HEK293 (cell line): Measurements from ENCODE around the gene ZKSCAN4.
A peak's percentile ranks its signal among the peaks of the same experiment; 100 is the strongest.

ENCODE experiments used
- BCL11A ChIP-seq: fragments of 450-650 bp; formaldehyde crosslinking; IDR thresholded peaks from 2 replicates; pipeline ENCODE4 v1.5.1; 2016; ENCODE audit warnings: low read depth, missing biosample characterization, missing genetic modification characterization
- GFI1B ChIP-seq: fragments of 450-650 bp; formaldehyde crosslinking; IDR thresholded peaks from 2 replicates; pipeline ENCODE4 v1.5.1; 2016; ENCODE audit warnings: missing biosample characterization, missing genetic modification characterization
- IKZF3 ChIP-seq: fragments of 450-650 bp; IDR thresholded peaks from 2 replicates; pipeline ENCODE4 v1.5.0; 2018; ENCODE audit warnings: missing biosample characterization, mild to moderate bottlenecking, missing genetic modification characterization, moderate library complexity
- KLF17 ChIP-seq: fragments of 450-650 bp; formaldehyde crosslinking; IDR thresholded peaks from 2 replicates; pipeline ENCODE4 v1.5.1; 2016; ENCODE audit warnings: missing biosample characterization, missing genetic modification characterization
- OVOL3 ChIP-seq: fragments of 450-650 bp; formaldehyde crosslinking; IDR thresholded peaks from 2 replicates; pipeline ENCODE4 v1.5.1; 2016; ENCODE audit warnings: missing biosample characterization, missing genetic modification characterization
- SCRT1 ChIP-seq: fragments of 450-650 bp; formaldehyde crosslinking; IDR thresholded peaks from 2 replicates; pipeline ENCODE4 v1.5.1; 2016; ENCODE audit warnings: missing biosample characterization, missing genetic modification characterization, borderline replicate concordance
- SCRT2 ChIP-seq: fragments of 450-650 bp; formaldehyde crosslinking; IDR thresholded peaks from 2 replicates; pipeline ENCODE4 v1.5.1; 2016; ENCODE audit warnings: missing biosample characterization, missing genetic modification characterization
- TCF7L2 ChIP-seq: IDR thresholded peaks from 2 replicates; pipeline ENCODE4 v1.6.1; 2011; ENCODE audit warnings: low read depth, mild to moderate bottlenecking, inconsistent platforms, low read length, moderate library complexity, borderline replicate concordance
- TRIM28 ChIP-seq: IDR thresholded peaks from 2 replicates; pipeline ENCODE4 v1.6.1; 2011; ENCODE audit warnings: low read length, control low read depth, borderline replicate concordance
- WT1 ChIP-seq: fragments of 450-650 bp; formaldehyde crosslinking; IDR thresholded peaks from 2 replicates; pipeline ENCODE4 v1.5.1; 2016; ENCODE audit warnings: missing biosample characterization, missing genetic modification characterization
- ZNF157 ChIP-seq: fragments of 450-650 bp; formaldehyde crosslinking; IDR thresholded peaks from 2 replicates; pipeline ENCODE4 v1.5.1; 2016; ENCODE audit warnings: missing biosample characterization, missing genetic modification characterization
- ZNF184 ChIP-seq: fragments of 450-650 bp; IDR thresholded peaks from 2 replicates; pipeline ENCODE4 v1.5.1; 2018; ENCODE audit warnings: missing biosample characterization, mild to moderate bottlenecking, missing genetic modification characterization
- ZNF239 ChIP-seq: fragments of 450-650 bp; formaldehyde crosslinking; IDR thresholded peaks from 2 replicates; pipeline ENCODE4 v1.5.1; 2016; ENCODE audit warnings: missing biosample characterization, missing genetic modification characterization
- ZNF280C ChIP-seq: fragments of 450-650 bp; formaldehyde crosslinking; IDR thresholded peaks from 2 replicates; pipeline ENCODE4 v1.5.1; 2016; ENCODE audit warnings: missing biosample characterization, missing genetic modification characterization
- ZNF292 ChIP-seq: fragments of 450-650 bp; formaldehyde crosslinking; IDR thresholded peaks from 2 replicates; pipeline ENCODE4 v1.5.1; 2016; ENCODE audit warnings: low read depth, missing biosample characterization, missing genetic modification characterization, borderline replicate concordance
- ZNF335 ChIP-seq: fragments of 450-650 bp; formaldehyde crosslinking; conservative IDR thresholded peaks from 2 replicates; pipeline ENCODE4 v1.5.1; 2016; ENCODE audit warnings: missing biosample characterization, missing genetic modification characterization
- ZNF354C ChIP-seq: fragments of 450-650 bp; formaldehyde crosslinking; IDR thresholded peaks from 2 replicates; pipeline ENCODE4 v1.5.1; 2016; ENCODE audit warnings: missing biosample characterization, missing genetic modification characterization, low read depth, borderline replicate concordance
- ZNF394 ChIP-seq: fragments of 450-650 bp; formaldehyde crosslinking; IDR thresholded peaks from 2 replicates; pipeline ENCODE4 v1.5.1; 2016; ENCODE audit warnings: missing biosample characterization, missing genetic modification characterization, mild to moderate bottlenecking, moderate library complexity, borderline replicate concordance
- ZNF404 ChIP-seq: fragments of 450-650 bp; formaldehyde crosslinking; IDR thresholded peaks from 2 replicates; pipeline ENCODE4 v1.5.1; 2017; ENCODE audit warnings: missing biosample characterization, missing genetic modification characterization
- ZNF426 ChIP-seq: fragments of 450-650 bp; formaldehyde crosslinking; IDR thresholded peaks from 2 replicates; pipeline ENCODE4 v1.5.1; 2017; ENCODE audit warnings: missing biosample characterization, missing genetic modification characterization, mild to moderate bottlenecking, inconsistent platforms, moderate library complexity
- ZNF48 ChIP-seq: fragments of 450-650 bp; formaldehyde crosslinking; IDR thresholded peaks from 2 replicates; pipeline ENCODE4 v1.5.1; 2016; ENCODE audit warnings: missing biosample characterization, missing genetic modification characterization
- ZNF514 ChIP-seq: fragments of 450-650 bp; formaldehyde crosslinking; IDR thresholded peaks from 2 replicates; pipeline ENCODE4 v1.5.1; 2016; ENCODE audit warnings: missing biosample characterization, missing genetic modification characterization
- ZNF704 ChIP-seq: fragments of 450-650 bp; formaldehyde crosslinking; IDR thresholded peaks from 2 replicates; pipeline ENCODE4 v1.5.1; 2016; ENCODE audit warnings: missing biosample characterization, missing genetic modification characterization
- ZNF707 ChIP-seq: fragments of 450-650 bp; formaldehyde crosslinking; IDR thresholded peaks from 2 replicates; pipeline ENCODE4 v1.5.1; 2016; ENCODE audit warnings: missing biosample characterization, missing genetic modification characterization
- ZSCAN5A ChIP-seq: fragments of 450-650 bp; formaldehyde crosslinking; IDR thresholded peaks from 2 replicates; pipeline ENCODE4 v1.5.1; 2016; ENCODE audit warnings: missing biosample characterization, missing genetic modification characterization
- TF ChIP-seq, protein P1 (sequence below): fragments of 450-650 bp; formaldehyde crosslinking; IDR thresholded peaks from 2 replicates; pipeline ENCODE4 v1.5.1; 2017; ENCODE audit warnings: missing biosample characterization, missing genetic modification characterization
- TF ChIP-seq, protein P2 (sequence below): fragments of 450-650 bp; formaldehyde crosslinking; IDR thresholded peaks from 2 replicates; pipeline ENCODE4 v1.5.0; 2017; ENCODE audit warnings: missing biosample characterization, missing genetic modification characterization, borderline replicate concordance
- TF ChIP-seq, protein P3 (sequence below): fragments of 450-650 bp; formaldehyde crosslinking; IDR thresholded peaks from 2 replicates; pipeline ENCODE4 v1.5.1; 2017; ENCODE audit warnings: missing biosample characterization, mild to moderate bottlenecking, missing genetic modification characterization, moderate library complexity

Gene ZKSCAN4

GRCh38 chr6:28225056-28225834 lies 26.8 kb downstream of the ZKSCAN4 start, which contains the start of gene ZSCAN9 (continued):
- TF ChIP-seq ZNF335 (tag by site-specific recombination), result peak; percentile 75
- peak; percentile 31; the same call in 1 of the 2 replicates for TF ChIP-seq KLF17 (tag by site-specific recombination)
- TF ChIP-seq ZNF704 (tag by site-specific recombination), result no peak
- no peak for TF ChIP-seq ZNF157 (tag by site-specific recombination)
- no peak for TF ChIP-seq ZNF292 (tag by site-specific recombination)
- TF ChIP-seq ZNF239, result no peak; the same call in 1 of the 2 replicates
- TF ChIP-seq, protein P1, sequence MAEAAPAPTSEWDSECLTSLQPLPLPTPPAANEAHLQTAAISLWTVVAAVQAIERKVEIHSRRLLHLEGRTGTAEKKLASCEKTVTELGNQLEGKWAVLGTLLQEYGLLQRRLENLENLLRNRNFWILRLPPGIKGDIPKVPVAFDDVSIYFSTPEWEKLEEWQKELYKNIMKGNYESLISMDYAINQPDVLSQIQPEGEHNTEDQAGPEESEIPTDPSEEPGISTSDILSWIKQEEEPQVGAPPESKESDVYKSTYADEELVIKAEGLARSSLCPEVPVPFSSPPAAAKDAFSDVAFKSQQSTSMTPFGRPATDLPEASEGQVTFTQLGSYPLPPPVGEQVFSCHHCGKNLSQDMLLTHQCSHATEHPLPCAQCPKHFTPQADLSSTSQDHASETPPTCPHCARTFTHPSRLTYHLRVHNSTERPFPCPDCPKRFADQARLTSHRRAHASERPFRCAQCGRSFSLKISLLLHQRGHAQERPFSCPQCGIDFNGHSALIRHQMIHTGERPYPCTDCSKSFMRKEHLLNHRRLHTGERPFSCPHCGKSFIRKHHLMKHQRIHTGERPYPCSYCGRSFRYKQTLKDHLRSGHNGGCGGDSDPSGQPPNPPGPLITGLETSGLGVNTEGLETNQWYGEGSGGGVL (tag by site-specific recombination), result peak; percentile 65
- no peak for TF ChIP-seq ZNF354C (tag by site-specific recombination)
- no peak for TF ChIP-seq GFI1B
- TF ChIP-seq ZNF514, result no peak
- no peak; the same call in 1 of the 2 replicates for TF ChIP-seq ZSCAN5A (tag by site-specific recombination)
- TF ChIP-seq ZNF426 (tag by site-specific recombination), result no peak
- peak; percentile 40; the same call in 1 of the 2 replicates for TF ChIP-seq BCL11A
- TF ChIP-seq ZNF404 (tag by site-specific recombination), result no peak
- TF ChIP-seq, protein P2, sequence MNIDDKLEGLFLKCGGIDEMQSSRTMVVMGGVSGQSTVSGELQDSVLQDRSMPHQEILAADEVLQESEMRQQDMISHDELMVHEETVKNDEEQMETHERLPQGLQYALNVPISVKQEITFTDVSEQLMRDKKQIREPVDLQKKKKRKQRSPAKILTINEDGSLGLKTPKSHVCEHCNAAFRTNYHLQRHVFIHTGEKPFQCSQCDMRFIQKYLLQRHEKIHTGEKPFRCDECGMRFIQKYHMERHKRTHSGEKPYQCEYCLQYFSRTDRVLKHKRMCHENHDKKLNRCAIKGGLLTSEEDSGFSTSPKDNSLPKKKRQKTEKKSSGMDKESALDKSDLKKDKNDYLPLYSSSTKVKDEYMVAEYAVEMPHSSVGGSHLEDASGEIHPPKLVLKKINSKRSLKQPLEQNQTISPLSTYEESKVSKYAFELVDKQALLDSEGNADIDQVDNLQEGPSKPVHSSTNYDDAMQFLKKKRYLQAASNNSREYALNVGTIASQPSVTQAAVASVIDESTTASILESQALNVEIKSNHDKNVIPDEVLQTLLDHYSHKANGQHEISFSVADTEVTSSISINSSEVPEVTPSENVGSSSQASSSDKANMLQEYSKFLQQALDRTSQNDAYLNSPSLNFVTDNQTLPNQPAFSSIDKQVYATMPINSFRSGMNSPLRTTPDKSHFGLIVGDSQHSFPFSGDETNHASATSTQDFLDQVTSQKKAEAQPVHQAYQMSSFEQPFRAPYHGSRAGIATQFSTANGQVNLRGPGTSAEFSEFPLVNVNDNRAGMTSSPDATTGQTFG (tag by site-specific recombination), result no peak
- no peak for TF ChIP-seq SCRT2 (tag by site-specific recombination)
- TF ChIP-seq TCF7L2, result peak; percentile 96
- peak; percentile 62 for TF ChIP-seq IKZF3 (tag by site-specific recombination)
- TF ChIP-seq ZNF48 (tag by site-specific recombination), result no peak
- TF ChIP-seq ZNF184 (tag by site-specific recombination), result no peak
- TF ChIP-seq ZNF707 (tag by site-specific recombination), result no peak
- TF ChIP-seq, protein P3, sequence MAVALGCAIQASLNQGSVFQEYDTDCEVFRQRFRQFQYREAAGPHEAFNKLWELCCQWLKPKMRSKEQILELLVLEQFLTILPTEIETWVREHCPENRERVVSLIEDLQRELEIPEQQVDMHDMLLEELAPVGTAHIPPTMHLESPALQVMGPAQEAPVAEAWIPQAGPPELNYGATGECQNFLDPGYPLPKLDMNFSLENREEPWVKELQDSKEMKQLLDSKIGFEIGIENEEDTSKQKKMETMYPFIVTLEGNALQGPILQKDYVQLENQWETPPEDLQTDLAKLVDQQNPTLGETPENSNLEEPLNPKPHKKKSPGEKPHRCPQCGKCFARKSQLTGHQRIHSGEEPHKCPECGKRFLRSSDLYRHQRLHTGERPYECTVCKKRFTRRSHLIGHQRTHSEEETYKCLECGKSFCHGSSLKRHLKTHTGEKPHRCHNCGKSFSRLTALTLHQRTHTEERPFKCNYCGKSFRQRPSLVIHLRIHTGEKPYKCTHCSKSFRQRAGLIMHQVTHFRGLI (tag by site-specific recombination), result no peak
- TF ChIP-seq ZNF394 (tag by site-specific recombination), result peak; percentile 66
- no peak for TF ChIP-seq TRIM28
- TF ChIP-seq WT1 (tag by site-specific recombination), result peak; percentile 32; the same call in 1 of the 2 replicates
- no peak; the same call in 1 of the 2 replicates for TF ChIP-seq OVOL3 (tag by site-specific recombination)
- no peak for TF ChIP-seq SCRT1 (tag by site-specific recombination)
- no peak for TF ChIP-seq ZNF280C (tag by site-specific recombination)
